ENCODE data around the gene SYT7.

GRCh38 chr11:61618978-61619377 is 38.1 kb upstream of the SYT7 start:
- no peak for TF ChIP-seq CTCF (IDR thresholded peaks at IDR 0.05)
- TF ChIP-seq REST (IDR thresholded peaks at IDR 0.05; ENCODE audit: insufficient read depth in 1 of 2, low read depth in 2 of 2, low read length in 1 of 2) = no peak
- no peak for TF ChIP-seq POLR2AphosphoS5 (IDR thresholded peaks at IDR 0.05; ENCODE audit: low read depth, low read length)
- no peak for TF ChIP-seq TCF7L2 (IDR thresholded peaks at IDR 0.05; ENCODE audit: low read depth, low read length)
